GM10248 (cell line): ENCODE data around the gene ABHD1.

Source experiments
- CTCF ChIA-PET: fragments of 300-600 bp; sonication (Branson Sonifier 250); formaldehyde crosslinking; extraction: SDS; loops from one replicate; lab custom pipeline; 2021; ENCODE audit warnings: antibody characterized with exemption; lab: Yijun Ruan, JAX
- POLR2A ChIA-PET: fragments of 350-650 bp; sonication (Branson Sonifier 250); formaldehyde crosslinking; extraction: SDS; loops from one replicate; lab custom pipeline; 2020; ENCODE audit warnings: antibody characterized with exemption; lab: Yijun Ruan, JAX
- DNase-seq: peaks from one replicate; pipeline ENCODE4 v3.0.0; 2012; ENCODE audit errors: extremely low spot score
- CTCF ChIP-seq: IDR thresholded peaks from 2 replicates; pipeline ENCODE4 v1.5.1; 2012; ENCODE audit warnings: mild to moderate bottlenecking, low read depth; ENCODE audit errors: extremely low read depth, missing control alignments, control extremely low read depth

The ABHD1 gene

GRCh38 chr2:27086724-27087593, 36.7 kb upstream of the ABHD1 start, which contains the start of gene KHK:
Gene KHK (plus strand): TSS chr2:27086772. CDS start chr2:27087260, 488 bp downstream.
- ChIA-PET CTCF (interaction anchor here (0.7 to 9.6 kb wide), 23 partner anchors 11 to 231 kb away, joined by 3 to 105 read pairs (median 4); partner anchors contain the start of genes AGBL5, ATRAID, MAPRE3 and OST4), POLR2A (interaction anchor here (0.9 kb wide), 2 partner anchors 27 to 28 kb away, joined by 3 read pairs; no protein-coding TSS in a partner anchor)
- no peak for TF ChIP-seq CTCF
- DNase-seq = peak; percentile 41

- DNase-seq = no peak
- ChIA-PET POLR2A (interaction anchor here (0.9 kb wide), 1 partner anchor 38 kb away, joined by 4 read pairs; no protein-coding TSS in a partner anchor), CTCF (interaction anchor here (0.8 to 9.6 kb wide), 15 partner anchors 10 to 215 kb away, joined by 3 to 105 read pairs (median 5); partner anchors contain the start of genes AGBL5 and OST4)
- no peak for TF ChIP-seq CTCF
Observed at GRCh38 chr2:27087823-27088410, 35.7 kb upstream of the ABHD1 start.

- DNase-seq = no peak
- TF ChIP-seq CTCF = no peak
- ChIA-PET CTCF (interaction anchor here (1.0 to 9.6 kb wide), 9 partner anchors 9 to 191 kb away, joined by 3 to 105 read pairs (median 5); partner anchors contain the start of gene OST4), POLR2A (interaction anchor here (0.9 kb wide), 1 partner anchor 38 kb away, joined by 4 read pairs; no protein-coding TSS in a partner anchor)
Observed at GRCh38 chr2:27088634-27089033, 35.0 kb upstream of the ABHD1 start.

- POLR2A ChIA-PET = no interaction called here
- no peak for TF ChIP-seq CTCF
- CTCF ChIA-PET = interaction anchor here (1.0 to 9.6 kb wide), 9 partner anchors 8 to 128 kb away, joined by 3 to 105 read pairs (median 5); partner anchors contain the start of gene OST4
- no peak for DNase-seq
Observed at GRCh38 chr2:27089111-27089954, 34.3 kb upstream of the ABHD1 start.

GRCh38 chr2:27091746-27092695, 31.6 kb upstream of the ABHD1 start:
- no peak for TF ChIP-seq CTCF
- CTCF ChIA-PET = interaction anchor here (1.5 to 10.8 kb wide), 6 partner anchors 7 to 591 kb away, joined by 3 to 105 read pairs (median 6); partner anchors contain the start of gene KHK
- DNase-seq = no peak
- POLR2A ChIA-PET = no interaction called here
